ENCODE data around the gene RAB10.

DNA sequence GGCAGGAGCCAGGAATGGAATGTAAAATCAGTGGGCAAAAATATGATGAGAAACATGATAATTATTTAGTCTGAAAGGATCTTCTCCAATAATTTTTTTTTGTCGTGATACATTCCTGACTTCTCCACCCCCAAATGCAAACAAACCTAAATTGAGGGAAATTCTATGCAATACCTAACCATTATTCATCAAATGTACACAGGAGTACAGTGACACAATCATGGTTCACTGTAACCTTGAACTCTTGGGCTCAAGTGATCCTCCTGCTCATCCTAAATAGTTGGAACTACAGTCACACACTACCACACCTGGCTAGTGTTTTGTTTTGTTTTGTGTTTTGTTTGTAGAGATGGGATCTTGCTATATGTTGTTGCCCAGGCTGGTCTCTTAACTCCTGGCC, 46.5 kb downstream of the RAB10 start:
- no peak for TF ChIP-seq POLR2A (IDR thresholded peaks at IDR 0.05; ENCODE audit: low read length)
- no peak for TF ChIP-seq GATA1 (IDR thresholded peaks at IDR 0.05; ENCODE audit: low read depth, low read length)
